Measurements from ENCODE around the gene NCLN. TPM values are rescaled to one million over a fixed set of nuclear protein-coding genes. Genes with fewer than 3 reads are reported as not detected.
"Not testable (repeated sequence)": the region's sequence is repeated elsewhere in the genome, so short reads cannot be mapped to it uniquely, and the experiment has no call there.

The NCLN gene
- total RNA-seq, 3 donors from 2014 or later, result 169 to 200 (median 177) TPM

- Mint-ChIP-seq H3K9me3 (no peaks in the 10 kb centered on the region), H3K36me3 (ENCODE audit: insufficient read depth) (peaks cover 12% of the 10 kb centered on the region), H3K4me1 (ENCODE audit: low read depth) (peaks cover 4% of the 10 kb centered on the region), H3K4me3 (no peak overlapping the region), H3K27me3 (ENCODE audit: low read depth) (no peaks in the 10 kb centered on the region)
- no peak for DNase-seq
- no peak for ATAC-seq
Measured at GRCh38 chr19:3194106-3195087, 8.7 kb downstream of the NCLN start.

GRCh38 chr19:3196064-3196932 lies 10.6 kb downstream of the NCLN start:
- Mint-ChIP-seq H3K4me3 (no peak overlapping the region), H3K9me3 (no peaks in the 10 kb centered on the region), H3K27me3 (ENCODE audit: low read depth) (no peaks in the 10 kb centered on the region), H3K36me3 (ENCODE audit: insufficient read depth) (peaks cover 8% of the 10 kb centered on the region), H3K4me1 (ENCODE audit: low read depth) (no peaks in the 10 kb centered on the region)
- DNase-seq, result no peak
- no peak for ATAC-seq

GRCh38 chr19:3196933-3197205 lies 11.1 kb downstream of the NCLN start:
- DNase-seq (no peak), ATAC-seq (no peak)
- Mint-ChIP-seq H3K27me3 (ENCODE audit: low read depth) (no peaks in the 10 kb centered on the region), H3K4me3 (no peak overlapping the region), H3K4me1 (ENCODE audit: low read depth) (no peaks in the 10 kb centered on the region), H3K36me3 (ENCODE audit: insufficient read depth) (peaks cover 8% of the 10 kb centered on the region), H3K9me3 (no peaks in the 10 kb centered on the region)

GRCh38 chr19:3198901-3199700 lies 13.4 kb downstream of the NCLN start:
- DNase-seq (no peak), ATAC-seq (no peak)
- Mint-ChIP-seq H3K9me3 (no peaks in the 10 kb centered on the region), H3K4me1 (ENCODE audit: low read depth) (no peaks in the 10 kb centered on the region), H3K27me3 (ENCODE audit: low read depth) (no peaks in the 10 kb centered on the region), H3K36me3 (ENCODE audit: insufficient read depth) (peaks cover 5% of the 10 kb centered on the region), H3K4me3 (no peak overlapping the region)

- Mint-ChIP-seq H3K4me3 (no peak overlapping the region), H3K9me3 (no peaks in the 10 kb centered on the region), H3K4me1 (ENCODE audit: low read depth) (no peaks in the 10 kb centered on the region), H3K27me3 (ENCODE audit: low read depth) (no peaks in the 10 kb centered on the region), H3K36me3 (ENCODE audit: insufficient read depth) (no peaks in the 10 kb centered on the region)
- ATAC-seq (peak in 1 of 2 donors; percentile 8), DNase-seq (no peak)
Measured at GRCh38 chr19:3201072-3201700, 15.5 kb downstream of the NCLN start.

- Mint-ChIP-seq H3K4me3 (no peak overlapping the region), H3K9me3 (no peaks in the 10 kb centered on the region), H3K36me3 (ENCODE audit: insufficient read depth) (no peaks in the 10 kb centered on the region), H3K27me3 (ENCODE audit: low read depth) (no peaks in the 10 kb centered on the region), H3K4me1 (ENCODE audit: low read depth) (no peaks in the 10 kb centered on the region)
- ATAC-seq (no peak), DNase-seq (no peak)
Measured at GRCh38 chr19:3201911-3202310, 16.2 kb downstream of the NCLN start.

- H3K4me3 Mint-ChIP-seq, result no peak overlapping the region
Measured at GRCh38 chr19:3202346-3202745, 16.6 kb downstream of the NCLN start.

GRCh38 chr19:3202895-3203294 lies 17.2 kb downstream of the NCLN start:
- not testable (repeated sequence) for H3K4me3 Mint-ChIP-seq; DNase-seq; ATAC-seq; H3K9me3 Mint-ChIP-seq; H3K4me1 Mint-ChIP-seq (ENCODE audit: low read depth); H3K36me3 Mint-ChIP-seq (ENCODE audit: insufficient read depth); H3K27me3 Mint-ChIP-seq (ENCODE audit: low read depth)

More at GRCh38 chr19:3202346-3202745, 16.6 kb downstream of the NCLN start:
- Mint-ChIP-seq H3K9me3 (no peaks in the 10 kb centered on the region), H3K27me3 (ENCODE audit: low read depth) (no peaks in the 10 kb centered on the region), H3K36me3 (ENCODE audit: insufficient read depth) (no peaks in the 10 kb centered on the region), H3K4me1 (ENCODE audit: low read depth) (no peaks in the 10 kb centered on the region)
- ATAC-seq, result no peak
- DNase-seq, result no peak

- H3K36me3 Mint-ChIP-seq (ENCODE audit: insufficient read depth), result peaks cover 2% of the 10 kb centered on the region
- H3K9me3 Mint-ChIP-seq, result no peaks in the 10 kb centered on the region
- no peak overlapping the region for H3K4me3 Mint-ChIP-seq
- H3K4me1 Mint-ChIP-seq (ENCODE audit: low read depth), result no peaks in the 10 kb centered on the region
- DNase-seq (no peak), ATAC-seq (peak in 1 of 2 donors; percentile 14)
- H3K27me3 Mint-ChIP-seq (ENCODE audit: low read depth), result no peaks in the 10 kb centered on the region
Measured at GRCh38 chr19:3203805-3204645, 18.3 kb downstream of the NCLN start.

- Mint-ChIP-seq H3K4me1 (ENCODE audit: low read depth) (no peaks in the 10 kb centered on the region), H3K27me3 (ENCODE audit: low read depth) (no peaks in the 10 kb centered on the region), H3K4me3 (no peak overlapping the region), H3K36me3 (ENCODE audit: insufficient read depth) (peaks cover 2% of the 10 kb centered on the region), H3K9me3 (no peaks in the 10 kb centered on the region)
- ATAC-seq (no peak), DNase-seq (no peak)
Measured at GRCh38 chr19:3204646-3205275, 19.0 kb downstream of the NCLN start.

GRCh38 chr19:3206216-3206953 lies 20.7 kb downstream of the NCLN start:
- DNase-seq, result no peak
- H3K36me3 Mint-ChIP-seq (ENCODE audit: insufficient read depth), result peaks cover 2% of the 10 kb centered on the region
- H3K27me3 Mint-ChIP-seq (ENCODE audit: low read depth), result no peaks in the 10 kb centered on the region
- H3K4me3 Mint-ChIP-seq, result no peak overlapping the region
- H3K4me1 Mint-ChIP-seq (ENCODE audit: low read depth), result no peaks in the 10 kb centered on the region
- no peaks in the 10 kb centered on the region for H3K9me3 Mint-ChIP-seq
- no peak for ATAC-seq

- Mint-ChIP-seq H3K27me3 (ENCODE audit: low read depth) (no peaks in the 10 kb centered on the region), H3K4me3 (no peak overlapping the region), H3K36me3 (ENCODE audit: insufficient read depth) (peaks cover 2% of the 10 kb centered on the region), H3K9me3 (no peaks in the 10 kb centered on the region), H3K4me1 (ENCODE audit: low read depth) (no peaks in the 10 kb centered on the region)
- DNase-seq (no peak), ATAC-seq (no peak)
Measured at GRCh38 chr19:3207461-3208242, 21.9 kb downstream of the NCLN start.
